Endodermal cell (in vitro differentiated cells): Measurements from ENCODE around the gene WASF2. TPM values are rescaled to one million over a fixed set of nuclear protein-coding genes. Genes with fewer than 3 reads are reported as not detected.

Experiments
- DNase-seq: peaks from one replicate; pipeline ENCODE4 v3.0.0-alpha.2; 2017
- H3K27ac ChIP-seq: 2 replicates; pipeline ENCODE4 v1.5.1; 2013; ENCODE audit warnings: mild to moderate bottlenecking, low read depth, low read length, moderate library complexity
- H3K27me3 ChIP-seq: 2 replicates; pipeline ENCODE4 v1.6.1; 2013; ENCODE audit warnings: mild to moderate bottlenecking, low read length, moderate library complexity; ENCODE audit not compliant: insufficient read depth, control insufficient read depth, poor library complexity, severe bottlenecking
- H3K36me3 ChIP-seq: 2 replicates; pipeline ENCODE4 v1.7.0; 2013; ENCODE audit warnings: mild to moderate bottlenecking, low read length, moderate library complexity; ENCODE audit not compliant: control insufficient read depth, insufficient read depth
- H3K4me1 ChIP-seq: one replicate; pipeline ENCODE4 v1.7.0; 2013; ENCODE audit warnings: low read length; ENCODE audit not compliant: control insufficient read depth, insufficient read depth
- H3K4me3 ChIP-seq: 2 replicates; pipeline ENCODE4 v1.5.1; 2013; ENCODE audit warnings: mild to moderate bottlenecking, low read length, moderate library complexity
- H3K9ac ChIP-seq: 2 replicates; pipeline ENCODE4 v1.6.1; 2013; ENCODE audit warnings: mild to moderate bottlenecking, low read length, moderate library complexity; ENCODE audit not compliant: poor library complexity, severe bottlenecking; ENCODE audit errors: extremely low read depth
- H3K9me3 ChIP-seq: 2 replicates; pipeline ENCODE4 v1.6.1; 2013; ENCODE audit warnings: mild to moderate bottlenecking, low read length, moderate library complexity; ENCODE audit not compliant: control insufficient read depth
- H3K27ac Mint-ChIP-seq: 2 replicates; pipeline ENCODE4 v1.8.0; 2020; ENCODE audit warnings: mixed read lengths
- H3K27me3 Mint-ChIP-seq: 2 replicates; pipeline ENCODE4 v1.8.0; 2021; ENCODE audit warnings: mild to moderate bottlenecking, mixed read lengths; ENCODE audit not compliant: insufficient read depth
- H3K36me3 Mint-ChIP-seq: 2 replicates; pipeline ENCODE4 v1.8.0; 2020; ENCODE audit warnings: low read depth, mixed read lengths
- H3K4me1 Mint-ChIP-seq: 2 replicates; pipeline ENCODE4 v1.8.0; 2020; ENCODE audit warnings: mixed read lengths
- H3K4me3 Mint-ChIP-seq: 2 replicates; pipeline ENCODE4 v1.8.0; 2020; ENCODE audit warnings: mild to moderate bottlenecking, moderate library complexity, mixed read lengths
- H3K9me3 Mint-ChIP-seq: 2 replicates; pipeline ENCODE4 v1.8.0; 2020; ENCODE audit warnings: mild to moderate bottlenecking, mixed read lengths
- CTCF ChIP-seq: fragments of 200-600 bp; sonication (generic); conservative IDR thresholded peaks from 2 replicates; pipeline ENCODE4 v1.5.0; 2021; ENCODE audit warnings: antibody characterized with exemption, mild to moderate bottlenecking
- WGBS, 2 experiments: methylation state at CpG; one replicate each; pipeline versions ENCODE4 v1.1.5 to v1.1.7; 2013; ENCODE audit warnings: missing lambda C conversion rate in 2 of 2, mixed read lengths in 1 of 2; ENCODE audit not compliant: insufficient coverage in 1 of 2, insufficient read length in 1 of 2; 5-methylcytosine and 5-hydroxymethylcytosine counted together
- total RNA-seq, 2 donors: library from RNA; stranded (reverse); fragmentation: NEBNext Ultra II Directional in 1 of 2; extraction: Animal tissue kit (Norgen Biotek cat#: 25700) in 1 of 2; gene quantifications; 2 replicates in 1 of 2; 3 replicates in 1 of 2; pipeline ENCODE4 v1.2.1, GENCODE V29; 2021

WASF2 gene
- total RNA-seq, 2 donors from 2014 or later: 90.0 to 98.8 TPM

GRCh38 chr1:27522432-27523336 is 32.7 kb upstream of the WASF2 start:
- Mint-ChIP-seq H3K27ac (peak overlapping the region; percentile 71), H3K27me3 (no peaks in the 10 kb centered on the region), H3K36me3 (no peaks in the 10 kb centered on the region), H3K9me3 (no peaks in the 10 kb centered on the region), H3K4me1 (peaks cover 53% of the 10 kb centered on the region), H3K4me3 (no peak overlapping the region)
- WGBS, 2 experiments: 74 to 86% methylated on average over 20 to 31 of the region's 31 CpGs
- H3K4me1 ChIP-seq: peaks cover 16% of the 10 kb centered on the region
- no peaks in the 10 kb centered on the region for H3K36me3 ChIP-seq
- no peaks in the 10 kb centered on the region for H3K27me3 ChIP-seq
- H3K27ac ChIP-seq: peak overlapping the region; percentile 76
- no peak overlapping the region for H3K4me3 ChIP-seq
- peak; percentile 69 for TF ChIP-seq CTCF
- H3K9ac ChIP-seq: no peak overlapping the region
- DNase-seq: peak; percentile 85
- no peaks in the 10 kb centered on the region for H3K9me3 ChIP-seq

- H3K9me3 ChIP-seq: no peaks in the 10 kb centered on the region
- Mint-ChIP-seq H3K27me3 (no peaks in the 10 kb centered on the region), H3K27ac (no peak overlapping the region), H3K36me3 (no peaks in the 10 kb centered on the region), H3K9me3 (no peaks in the 10 kb centered on the region), H3K4me3 (no peak overlapping the region), H3K4me1 (peaks cover 53% of the 10 kb centered on the region)
- H3K27me3 ChIP-seq: no peaks in the 10 kb centered on the region
- no peaks in the 10 kb centered on the region for H3K36me3 ChIP-seq
- H3K4me3 ChIP-seq: no peak overlapping the region
- H3K9ac ChIP-seq: no peak overlapping the region
- peaks cover 16% of the 10 kb centered on the region for H3K4me1 ChIP-seq
- H3K27ac ChIP-seq: peak overlapping the region; percentile 76
- TF ChIP-seq CTCF: no peak
- DNase-seq: no peak
- 92 to 97% methylated on average over 7 to 9 of the region's 9 CpGs for WGBS, 2 experiments
Measured at GRCh38 chr1:27521861-27522431, 32.0 kb upstream of the WASF2 start.

GRCh38 chr1:27521336-27521831 is 31.4 kb upstream of the WASF2 start:
- Mint-ChIP-seq H3K4me3 (no peak overlapping the region), H3K27me3 (no peaks in the 10 kb centered on the region), H3K27ac (no peak overlapping the region), H3K9me3 (no peaks in the 10 kb centered on the region), H3K4me1 (peaks cover 48% of the 10 kb centered on the region), H3K36me3 (no peaks in the 10 kb centered on the region)
- Histone ChIP-seq H3K4me1 (peaks cover 13% of the 10 kb centered on the region), H3K9me3 (no peaks in the 10 kb centered on the region), H3K4me3 (no peak overlapping the region), H3K27ac (peak overlapping the region; percentile 41), H3K9ac (no peak overlapping the region), H3K36me3 (no peaks in the 10 kb centered on the region), H3K27me3 (no peaks in the 10 kb centered on the region)
- WGBS, 2 experiments: 88 to 97% methylated on average over 10 to 20 of the region's 20 CpGs
- DNase-seq: no peak
- TF ChIP-seq CTCF: no peak
